Osteocyte (in vitro differentiated cells): Measurements from ENCODE around the gene PSMA4. TPM values are rescaled to one million over a fixed set of nuclear protein-coding genes. Genes with fewer than 3 reads are reported as not detected.
"Not testable (repeated sequence)": the region's sequence is repeated elsewhere in the genome, so short reads cannot be mapped to it uniquely, and the experiment has no call there.

Source experiments
- DNase-seq: peaks from one replicate; pipeline ENCODE4 v3.0.0; 2021; ENCODE audit warnings: mixed read lengths; ENCODE audit not compliant: unreplicated experiment; ENCODE audit errors: extremely low spot score
- H3K27ac Mint-ChIP-seq: one replicate; pipeline ENCODE4 v1.8.0; 2021; ENCODE audit warnings: mild to moderate bottlenecking, mixed read lengths; ENCODE audit not compliant: unreplicated experiment
- H3K27me3 Mint-ChIP-seq: one replicate; pipeline ENCODE4 v1.8.0; 2021; ENCODE audit warnings: mixed read lengths; ENCODE audit not compliant: unreplicated experiment
- H3K36me3 Mint-ChIP-seq: one replicate; pipeline ENCODE4 v1.8.0; 2021; ENCODE audit warnings: mixed read lengths; ENCODE audit not compliant: unreplicated experiment
- H3K4me1 Mint-ChIP-seq: one replicate; pipeline ENCODE4 v1.8.0; 2021; ENCODE audit warnings: mixed read lengths; ENCODE audit not compliant: unreplicated experiment
- H3K4me3 Mint-ChIP-seq: one replicate; pipeline ENCODE4 v1.8.0; 2021; ENCODE audit warnings: mild to moderate bottlenecking, moderate library complexity, mixed read lengths; ENCODE audit not compliant: unreplicated experiment
- H3K9me3 Mint-ChIP-seq: one replicate; pipeline ENCODE4 v1.8.0; 2021; ENCODE audit warnings: mixed read lengths; ENCODE audit not compliant: unreplicated experiment
- CTCF ChIP-seq: fragments of 200-600 bp; sonication (generic); IDR thresholded peaks from 2 replicates; pipeline ENCODE4 v1.5.0; 2021; ENCODE audit warnings: antibody characterized with exemption, mild to moderate bottlenecking, moderate library complexity
- total RNA-seq: library from RNA; stranded (reverse); gene quantifications from 2 replicates; pipeline ENCODE4 v1.2.1, GENCODE V29; 2021

PSMA4 gene
- total RNA-seq, 1 donor from 2014 or later: 183 TPM

- no peaks in the 10 kb centered on the region for H3K9me3 Mint-ChIP-seq
- no peak for TF ChIP-seq CTCF
- peaks cover 7% of the 10 kb centered on the region for H3K36me3 Mint-ChIP-seq
- no peak overlapping the region for H3K27ac Mint-ChIP-seq
- H3K4me3 Mint-ChIP-seq: no peak overlapping the region
- H3K4me1 Mint-ChIP-seq: peaks cover 19% of the 10 kb centered on the region
- no peak for DNase-seq
- H3K27me3 Mint-ChIP-seq: no peaks in the 10 kb centered on the region
Measured at GRCh38 chr15:78538358-78538757, 1.9 kb upstream of the PSMA4 start.

GRCh38 chr15:78539464-78540140 lies 642 bp upstream of the PSMA4 start:
- DNase-seq: peak; percentile 57
- H3K9me3 Mint-ChIP-seq, H3K27me3 Mint-ChIP-seq: not testable (repeated sequence)
- peak overlapping the region; percentile 100 for H3K27ac Mint-ChIP-seq
- H3K36me3 Mint-ChIP-seq: peaks cover 11% of the 10 kb centered on the region
- peaks cover 22% of the 10 kb centered on the region for H3K4me1 Mint-ChIP-seq
- H3K4me3 Mint-ChIP-seq: peak overlapping the region; percentile 99

- no peaks in the 10 kb centered on the region for H3K27me3 Mint-ChIP-seq
- TF ChIP-seq CTCF: no peak
- H3K27ac Mint-ChIP-seq: peak overlapping the region; percentile 100
- peaks cover 19% of the 10 kb centered on the region for H3K36me3 Mint-ChIP-seq
- peaks cover 22% of the 10 kb centered on the region for H3K4me1 Mint-ChIP-seq
- DNase-seq: peak; percentile 53
- H3K4me3 Mint-ChIP-seq: peak overlapping the region; percentile 99
- no peaks in the 10 kb centered on the region for H3K9me3 Mint-ChIP-seq
Measured at GRCh38 chr15:78540871-78541743, 863 bp downstream of the PSMA4 start.

- peak overlapping the region; percentile 99 for H3K4me3 Mint-ChIP-seq
- H3K36me3 Mint-ChIP-seq: peaks cover 24% of the 10 kb centered on the region
Measured at GRCh38 chr15:78541744-78542034, 1.4 kb downstream of the PSMA4 start.

GRCh38 chr15:78542647-78543046 lies 2.4 kb downstream of the PSMA4 start:
- Mint-ChIP-seq H3K9me3 (no peaks in the 10 kb centered on the region), H3K27ac (no peak overlapping the region), H3K4me3 (no peak overlapping the region), H3K4me1 (peaks cover 22% of the 10 kb centered on the region), H3K36me3 (peaks cover 31% of the 10 kb centered on the region), H3K27me3 (no peaks in the 10 kb centered on the region)
- no peak for DNase-seq
- TF ChIP-seq CTCF: no peak

More at GRCh38 chr15:78541744-78542034, 1.4 kb downstream of the PSMA4 start:
- Mint-ChIP-seq H3K9me3 (no peaks in the 10 kb centered on the region), H3K27ac (peak overlapping the region; percentile 100), H3K4me1 (peaks cover 22% of the 10 kb centered on the region), H3K27me3 (no peaks in the 10 kb centered on the region)
- TF ChIP-seq CTCF: no peak
- DNase-seq: no peak
